ENCODE measurements around the gene CD14. TPM values are rescaled to one million over a fixed set of nuclear protein-coding genes. Genes with fewer than 3 reads are reported as not detected.

Gene CD14
- total RNA-seq, 2 donors from 2014 or later = 25.0 to 74.1 TPM

GRCh38 chr5:140633501-140633900 is 526 bp upstream of the CD14 start:
- no peaks in the 10 kb centered on the region for H3K27me3 ChIP-seq
- no peaks in the 10 kb centered on the region for H3K36me3 ChIP-seq
- peak overlapping the region; percentile 57 to 72 for H3K27ac ChIP-seq
- no peak for TF ChIP-seq CTCF (IDR thresholded peaks at IDR 0.05)
- peaks cover 0 to 21% of the 10 kb centered on the region in 2 donors for H3K4me1 ChIP-seq
- DNase-seq (ENCODE audit: low spot score) = no peak
- H3K4me3 ChIP-seq = peak overlapping the region in 1 of 2 donors; percentile 60
- no peaks in the 10 kb centered on the region for H3K9me3 ChIP-seq

GRCh38 chr5:140632366-140633020 is 482 bp downstream of the CD14 start:
- Histone ChIP-seq H3K27me3 (no peaks in the 10 kb centered on the region), H3K36me3 (no peaks in the 10 kb centered on the region), H3K9me3 (no peaks in the 10 kb centered on the region), H3K27ac (peak overlapping the region; percentile 57 to 72), H3K4me1 (peaks cover 0 to 18% of the 10 kb centered on the region in 2 donors), H3K4me3 (peak overlapping the region; percentile 40 to 60)
- no peak for TF ChIP-seq CTCF (IDR thresholded peaks at IDR 0.05)
- peak; percentile 68 for DNase-seq (ENCODE audit: low spot score)

GRCh38 chr5:140631831-140632365 is 1.1 kb downstream of the CD14 start:
- Histone ChIP-seq H3K27me3 (no peaks in the 10 kb centered on the region), H3K27ac (peak overlapping the region; percentile 57 to 72), H3K9me3 (no peaks in the 10 kb centered on the region), H3K4me3 (peak overlapping the region; percentile 40 to 60), H3K4me1 (peaks cover 0 to 18% of the 10 kb centered on the region in 2 donors), H3K36me3 (no peaks in the 10 kb centered on the region)
- no peak for DNase-seq (ENCODE audit: low spot score)
- no peak for TF ChIP-seq CTCF (IDR thresholded peaks at IDR 0.05)

GRCh38 chr5:140631036-140631417 is 1.9 kb downstream of the CD14 start:
- no peaks in the 10 kb centered on the region for H3K9me3 ChIP-seq
- H3K4me3 ChIP-seq = peak overlapping the region; percentile 40 to 60
- TF ChIP-seq CTCF (IDR thresholded peaks at IDR 0.05) = no peak
- DNase-seq (ENCODE audit: low spot score) = no peak
- H3K4me1 ChIP-seq = peaks cover 0 to 18% of the 10 kb centered on the region in 2 donors
- H3K27ac ChIP-seq = no peak overlapping the region
- H3K36me3 ChIP-seq = no peaks in the 10 kb centered on the region
- no peaks in the 10 kb centered on the region for H3K27me3 ChIP-seq

- peak overlapping the region in 1 of 2 donors; percentile 60 for H3K4me3 ChIP-seq
- peaks cover 0 to 18% of the 10 kb centered on the region in 2 donors for H3K4me1 ChIP-seq
- H3K9me3 ChIP-seq = no peaks in the 10 kb centered on the region
- no peak overlapping the region for H3K27ac ChIP-seq
- H3K27me3 ChIP-seq = no peaks in the 10 kb centered on the region
- no peak for TF ChIP-seq CTCF (IDR thresholded peaks at IDR 0.05)
- DNase-seq (ENCODE audit: low spot score) = no peak
- H3K36me3 ChIP-seq = no peaks in the 10 kb centered on the region
These were observed 2.5 kb downstream of the CD14 start for GRCh38 chr5:140630292-140631035.

All from right atrium auricular region (tissue), 2 donors.